Fibroblast of skin of back (primary cell): ENCODE results near the gene HMGXB3.
"Not testable (repeated sequence)": the region's sequence is repeated elsewhere in the genome, so short reads cannot be mapped to it uniquely, and the experiment has no call there.

Experiments
- DNase-seq: peaks from one replicate; pipeline ENCODE4 v3.0.0-alpha.2; 2013

Gene HMGXB3

DNA sequence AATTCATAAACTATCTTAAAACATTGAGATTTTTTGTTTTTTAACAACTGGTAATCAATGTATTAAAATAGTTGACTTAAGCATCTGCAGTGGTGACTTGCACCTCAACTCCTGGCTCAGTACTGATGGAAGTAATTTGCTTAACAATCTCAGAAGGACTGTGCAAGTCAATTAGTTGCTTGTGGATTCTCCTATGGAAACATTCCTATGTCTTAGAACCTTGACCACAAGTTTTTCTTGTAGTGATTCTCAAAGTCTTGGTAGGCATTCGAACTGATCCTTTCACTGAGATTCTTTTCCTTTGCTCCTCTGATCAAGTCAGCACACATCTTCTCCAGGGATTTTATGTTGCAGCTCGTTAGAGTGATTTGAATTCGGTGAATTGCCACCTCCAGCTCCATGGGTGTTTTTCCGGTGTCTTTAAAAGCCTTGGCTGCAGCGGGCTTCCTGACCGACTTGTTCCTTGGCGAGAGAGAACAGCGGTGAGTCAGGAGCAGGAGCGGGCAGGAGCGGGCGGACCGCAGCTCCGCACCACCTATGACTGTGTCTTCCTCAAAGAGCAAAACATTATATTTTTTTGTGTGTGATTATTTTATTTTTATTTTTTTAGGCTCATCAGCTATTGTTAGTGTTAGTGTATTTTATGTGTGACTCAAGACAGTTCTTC lies 21.1 kb downstream of the HMGXB3 start:
- peak; percentile 54 for DNase-seq

DNA sequence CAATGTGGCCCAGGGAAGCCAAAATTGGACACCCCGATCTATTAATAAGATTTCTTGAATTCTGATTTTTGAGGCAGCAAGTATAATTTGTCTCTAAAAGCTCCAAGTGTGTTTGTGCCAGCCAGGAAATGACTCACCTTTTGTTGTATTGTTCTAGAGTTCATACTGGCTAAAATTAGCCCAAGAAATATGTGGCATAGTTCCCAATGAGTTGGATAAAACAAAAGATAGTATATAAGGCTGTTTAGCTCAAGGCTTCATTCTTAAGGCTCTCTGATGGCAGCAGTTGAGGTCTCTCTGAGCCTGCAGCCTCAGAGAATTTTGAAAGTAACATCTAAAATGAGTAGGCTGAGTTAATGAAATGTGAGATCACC lies 21.6 kb downstream of the HMGXB3 start:
- DNase-seq, result peak; percentile 92

DNA sequence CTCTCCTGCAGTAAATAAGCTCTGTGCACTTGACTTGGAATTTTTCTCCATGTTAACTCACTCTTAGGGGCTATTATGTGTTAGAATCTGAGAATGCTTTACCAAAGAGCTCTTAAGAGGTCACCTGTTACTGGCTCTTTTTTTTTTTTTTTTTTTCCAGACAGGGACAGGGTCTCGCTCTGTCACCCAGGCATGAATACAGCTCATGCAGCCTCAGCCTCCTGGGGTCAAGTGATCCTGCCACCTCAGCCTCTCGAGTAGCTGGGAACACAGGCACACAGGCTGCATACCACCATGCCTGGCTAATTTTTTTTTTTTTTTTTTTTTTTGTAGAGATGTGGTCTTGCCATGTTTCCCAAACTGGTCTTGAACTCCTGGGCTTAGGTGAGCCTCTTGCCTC lies 22.1 kb downstream of the HMGXB3 start:
- DNase-seq, result no peak

DNA sequence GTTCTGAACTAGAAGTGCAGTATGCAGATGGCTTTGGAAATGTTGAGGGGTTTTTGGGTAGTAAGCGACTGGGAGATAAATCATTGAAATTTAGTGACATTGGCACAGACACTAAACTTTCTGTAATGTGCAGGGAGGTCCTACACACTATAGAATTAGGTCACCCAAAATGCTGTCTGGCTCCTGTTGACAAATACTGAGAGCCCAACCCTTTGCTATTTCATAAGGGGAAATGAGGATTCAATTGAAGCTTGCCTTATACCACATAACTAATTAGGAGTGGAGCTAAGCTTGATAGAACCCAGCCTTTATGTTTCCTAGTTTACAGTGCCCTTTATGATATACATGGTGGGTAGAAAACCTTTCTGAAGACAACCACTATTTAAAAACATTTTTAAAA lies 22.6 kb downstream of the HMGXB3 start:
- DNase-seq, result no peak

DNA sequence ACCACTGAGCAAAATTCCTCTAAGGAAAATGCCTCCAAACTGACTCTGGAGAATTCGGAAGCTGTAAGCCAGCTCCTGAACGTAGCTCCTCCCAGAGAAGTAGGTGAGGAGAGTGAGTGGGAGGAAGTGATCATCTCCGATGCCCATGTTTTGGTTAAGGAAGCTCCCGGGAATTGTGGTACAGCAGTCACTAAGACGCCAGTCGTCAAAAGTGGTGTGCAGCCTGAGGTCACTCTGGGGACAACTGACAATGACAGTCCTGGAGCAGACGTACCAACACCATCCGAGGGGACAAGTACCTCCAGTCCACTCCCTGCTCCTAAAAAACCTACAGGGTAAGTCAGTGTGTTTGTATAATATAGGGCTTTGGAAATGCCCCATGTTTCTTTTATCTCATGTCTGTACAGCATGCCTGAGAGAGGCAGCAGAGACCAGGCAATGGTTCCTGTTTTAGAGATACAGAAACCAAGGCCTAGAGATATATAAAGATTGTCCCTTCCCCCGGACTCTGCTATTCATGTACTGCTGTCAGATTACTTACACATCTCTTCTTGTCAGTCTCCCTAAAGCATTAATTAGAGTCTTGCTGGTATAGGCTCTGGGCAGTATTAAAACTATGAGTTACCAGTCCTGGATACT lies 23.9 kb downstream of the HMGXB3 start:
- DNase-seq, result peak; percentile 38

DNA sequence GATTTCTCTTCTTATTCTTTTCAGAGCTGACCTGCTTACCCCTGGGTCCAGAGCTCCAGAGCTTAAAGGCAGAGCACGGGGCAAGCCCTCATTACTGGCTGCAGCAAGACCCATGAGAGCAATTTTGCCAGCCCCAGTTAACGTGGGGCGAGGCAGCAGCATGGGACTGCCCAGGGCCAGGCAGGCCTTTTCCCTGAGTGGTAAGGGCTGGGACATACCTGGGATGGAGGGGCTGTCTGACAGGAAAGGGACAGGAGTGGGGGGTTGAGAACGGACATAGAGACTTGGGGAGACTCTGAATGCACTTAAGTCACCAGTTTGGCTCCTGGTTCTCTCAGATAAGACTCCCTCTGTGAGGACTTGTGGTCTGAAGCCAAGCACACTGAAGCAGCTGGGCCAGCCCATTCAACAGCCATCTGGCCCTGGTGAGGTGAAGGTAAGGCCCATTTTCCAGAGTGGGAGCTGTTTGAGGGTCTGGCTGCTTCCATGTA lies 26.2 kb downstream of the HMGXB3 start:
- no peak for DNase-seq

DNA sequence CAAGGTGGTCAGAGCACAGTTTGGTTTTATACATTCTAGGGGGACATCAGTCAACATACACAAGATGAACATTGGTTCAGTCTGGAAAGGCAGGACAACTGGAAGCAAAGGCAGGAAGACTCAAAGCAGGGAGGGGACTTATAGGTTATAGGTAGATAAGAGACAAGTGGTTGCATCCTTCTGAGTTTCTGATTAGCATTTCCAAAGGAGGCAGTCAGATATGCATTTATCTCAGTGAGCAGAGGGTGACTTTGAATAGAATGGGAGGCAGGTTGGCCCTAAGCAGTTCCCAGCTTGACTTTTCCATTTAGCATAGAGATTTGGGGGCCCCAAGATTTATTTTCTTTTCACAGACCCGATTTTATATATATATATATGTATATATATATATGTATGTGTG lies 27.5 kb downstream of the HMGXB3 start:
- not testable (repeated sequence) for DNase-seq

DNA sequence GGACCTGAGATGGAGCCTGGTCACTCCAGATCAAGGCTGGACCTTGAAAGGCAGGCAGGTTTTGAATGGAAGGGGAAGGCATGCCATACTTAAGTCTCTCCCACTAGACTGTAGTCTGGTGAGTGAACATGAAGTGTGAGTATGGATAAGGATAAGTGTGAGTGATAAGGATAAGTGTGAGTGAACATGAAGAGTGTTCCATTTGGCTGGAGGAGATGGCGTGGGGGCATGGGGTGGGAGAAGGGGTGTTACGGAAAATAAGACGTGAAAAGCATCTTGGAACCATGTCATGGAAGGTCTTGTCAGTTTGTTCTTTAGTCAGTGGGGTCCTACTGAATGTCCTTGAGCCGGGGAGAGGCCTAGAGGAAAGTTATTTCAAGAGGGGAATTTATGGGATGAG lies 32.8 kb downstream of the HMGXB3 start:
- DNase-seq, result no peak

DNA sequence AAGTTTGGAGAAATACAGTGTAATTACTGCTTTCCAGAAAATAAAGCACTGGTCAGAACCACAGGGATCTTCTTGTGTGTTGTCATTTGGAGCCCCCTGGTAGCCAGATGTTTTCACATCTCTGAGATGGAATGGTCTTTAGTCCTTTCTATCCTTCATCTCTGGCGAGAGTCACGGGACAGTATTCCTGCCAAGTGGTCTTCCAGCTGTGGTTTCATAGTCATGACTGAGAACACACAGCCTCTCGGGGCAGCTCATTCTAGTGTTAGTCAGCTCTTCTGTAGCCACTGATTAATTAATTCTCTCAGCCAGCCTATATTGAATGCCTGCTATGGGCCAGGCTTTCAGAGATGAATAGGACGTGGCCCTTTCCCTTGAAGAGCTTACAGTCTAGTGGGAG lies 34.1 kb downstream of the HMGXB3 start:
- peak; percentile 75 for DNase-seq

DNA sequence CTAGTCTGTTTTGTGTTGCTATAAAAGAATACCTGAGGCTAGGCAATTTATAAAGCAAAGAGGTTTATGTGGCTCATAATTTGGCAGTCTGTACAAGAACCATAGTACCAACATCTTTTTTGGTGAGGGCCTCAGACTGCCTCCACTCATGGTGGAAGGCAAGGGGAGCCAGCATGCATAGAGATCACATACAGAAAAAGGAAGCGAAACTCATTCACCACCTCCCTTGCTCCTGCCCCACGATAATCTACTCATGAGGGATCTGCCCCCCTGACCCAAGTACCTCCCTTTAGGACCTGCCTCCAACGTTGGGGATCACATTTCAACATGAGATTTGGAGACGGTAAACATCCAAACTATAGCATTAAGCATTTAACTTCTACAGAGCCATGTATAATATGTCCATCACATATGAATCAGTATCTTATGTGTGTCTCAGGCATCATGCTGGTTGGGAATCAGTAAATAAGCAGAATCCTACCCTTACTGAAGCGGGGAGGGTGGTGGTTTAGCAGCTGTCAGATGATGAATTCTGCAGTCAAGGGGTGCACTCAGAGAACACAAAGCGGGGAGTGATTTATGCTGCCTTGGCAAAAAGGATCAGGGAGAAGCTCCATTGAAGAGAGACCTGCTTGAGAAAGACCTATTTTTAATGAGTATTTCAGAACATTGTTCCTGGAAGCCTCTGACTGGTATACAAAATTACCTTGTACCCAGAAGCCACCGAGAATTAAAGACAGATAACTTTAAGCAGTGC lies 34.8 kb downstream of the HMGXB3 start:
- no peak for DNase-seq

DNA sequence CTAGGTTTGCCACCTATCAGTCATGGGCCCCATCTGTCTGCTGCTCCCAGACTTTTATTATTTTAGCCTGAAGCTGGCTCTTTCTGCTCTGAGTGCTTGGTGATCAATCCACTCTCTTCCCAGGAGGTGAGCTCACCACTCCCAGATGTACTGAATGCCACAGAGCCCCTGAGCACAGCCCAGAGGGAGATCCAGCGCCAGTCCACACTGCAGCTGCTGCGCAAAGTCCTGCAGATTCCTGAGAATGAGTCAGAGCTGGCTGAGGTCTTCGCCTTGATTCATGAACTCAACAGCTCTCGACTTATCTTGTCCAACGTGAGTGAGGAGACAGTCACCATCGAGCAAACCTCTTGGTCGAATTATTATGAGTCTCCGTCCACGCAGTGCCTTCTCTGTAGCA lies 36.0 kb downstream of the HMGXB3 start:
- DNase-seq, result peak; percentile 98

DNA sequence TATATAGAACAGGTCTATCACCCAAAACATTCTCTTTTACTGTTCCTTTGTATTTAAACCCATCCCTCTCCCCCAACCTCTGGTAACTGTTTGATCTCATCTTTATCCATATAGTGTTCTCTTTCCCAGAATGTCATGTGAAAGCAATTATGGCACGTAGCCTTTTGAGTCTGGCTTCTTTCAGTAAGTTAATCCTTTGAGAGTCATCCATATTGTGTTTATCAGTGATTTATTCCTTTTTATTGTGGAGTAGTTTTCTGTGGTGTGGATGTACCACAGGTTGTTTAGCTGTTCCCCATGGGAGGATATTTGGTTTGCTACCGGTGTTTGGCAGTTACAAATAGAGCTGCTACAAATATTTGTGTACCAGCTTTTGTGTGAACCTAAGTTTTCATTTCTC lies 38.0 kb downstream of the HMGXB3 start:
- no peak for DNase-seq

DNA sequence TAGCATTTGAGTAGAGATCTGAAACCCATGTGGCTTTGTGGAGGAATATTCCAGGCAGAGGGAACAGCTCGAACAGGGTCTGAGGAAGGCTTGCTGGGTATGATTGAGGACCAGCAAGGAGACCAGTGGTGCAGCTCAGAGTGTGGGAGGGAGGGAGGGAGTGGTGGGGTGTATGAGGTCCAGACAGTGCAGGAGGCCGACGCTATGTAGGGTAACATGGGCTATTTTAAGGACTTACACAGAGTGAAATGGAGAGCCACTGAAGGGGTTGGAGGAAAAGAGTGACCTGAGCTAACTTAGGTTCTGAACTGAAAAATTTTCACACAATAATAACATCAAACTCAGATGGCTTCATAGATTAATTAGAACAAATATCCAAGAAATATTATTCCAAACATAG lies 41.9 kb downstream of the HMGXB3 start:
- no peak for DNase-seq

DNA sequence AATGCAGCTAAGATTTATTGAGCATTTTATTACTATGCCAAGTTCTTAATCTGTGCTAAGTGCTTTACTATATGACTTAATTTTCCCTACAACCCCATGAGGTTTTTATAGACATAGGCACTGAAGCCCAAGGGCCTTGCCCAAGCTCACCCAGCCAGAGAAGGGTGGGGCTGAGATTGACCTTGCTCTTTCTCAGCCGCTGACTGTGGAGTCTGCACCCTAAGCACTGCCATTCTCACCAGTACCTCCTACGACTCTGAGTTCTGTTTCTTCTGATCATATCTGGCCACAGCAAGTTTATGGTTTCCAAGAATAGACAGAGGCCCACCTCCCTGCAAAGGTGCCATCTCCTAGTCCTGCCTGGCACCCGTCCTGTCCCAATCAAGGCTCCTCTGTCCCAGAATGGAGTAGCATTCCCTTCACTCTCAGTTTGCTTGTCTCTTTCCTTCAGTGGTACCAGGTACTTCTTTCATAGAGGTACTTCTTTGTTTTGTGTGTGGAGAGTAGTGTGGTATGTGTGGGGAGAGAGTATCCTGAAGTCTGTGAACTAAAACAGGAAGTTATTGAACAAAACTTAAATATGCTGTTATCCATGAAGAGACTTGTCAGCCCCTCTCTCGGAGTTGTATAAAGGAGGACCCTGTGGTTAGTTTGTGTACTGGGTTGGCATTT lies 43.3 kb downstream of the HMGXB3 start:
- DNase-seq, result peak; percentile 77

DNA sequence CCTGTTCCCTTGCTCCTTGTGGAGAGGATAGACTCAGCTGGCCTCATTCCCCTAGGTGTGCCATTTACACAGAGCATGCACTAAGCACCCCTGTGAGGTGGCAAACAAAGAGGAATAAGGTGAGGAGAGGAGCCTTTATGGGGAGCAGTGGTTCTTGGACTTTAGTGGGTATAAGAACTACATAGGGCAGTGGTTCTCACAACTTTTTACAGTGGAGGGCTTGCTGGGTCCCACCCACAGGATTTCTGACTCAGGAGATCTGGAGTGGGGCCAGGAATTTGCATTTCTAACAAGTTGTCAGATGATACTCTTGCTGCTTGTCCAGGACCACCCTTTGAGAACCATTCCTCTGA lies 43.8 kb downstream of the HMGXB3 start:
- DNase-seq, result peak; percentile 84

DNA sequence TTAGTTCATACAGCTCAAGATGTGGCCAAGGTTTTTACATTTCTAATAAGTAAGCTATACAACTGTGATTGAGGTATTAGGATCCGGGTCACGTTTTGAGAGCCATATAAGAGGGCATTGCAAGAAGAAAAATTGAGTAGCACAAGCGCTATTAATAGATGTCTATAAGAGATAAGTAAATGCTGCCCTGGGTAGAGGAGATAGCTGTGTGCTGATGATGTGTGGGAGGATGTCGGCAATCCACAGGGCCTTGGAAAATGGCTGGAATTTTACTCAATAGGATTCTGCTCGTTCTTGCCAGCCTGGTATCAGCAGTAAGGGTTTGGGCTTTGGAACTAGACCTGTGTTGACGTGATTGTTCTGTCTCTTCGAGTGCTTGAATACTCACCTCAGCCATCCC lies 44.2 kb downstream of the HMGXB3 start:
- DNase-seq, result no peak

DNA sequence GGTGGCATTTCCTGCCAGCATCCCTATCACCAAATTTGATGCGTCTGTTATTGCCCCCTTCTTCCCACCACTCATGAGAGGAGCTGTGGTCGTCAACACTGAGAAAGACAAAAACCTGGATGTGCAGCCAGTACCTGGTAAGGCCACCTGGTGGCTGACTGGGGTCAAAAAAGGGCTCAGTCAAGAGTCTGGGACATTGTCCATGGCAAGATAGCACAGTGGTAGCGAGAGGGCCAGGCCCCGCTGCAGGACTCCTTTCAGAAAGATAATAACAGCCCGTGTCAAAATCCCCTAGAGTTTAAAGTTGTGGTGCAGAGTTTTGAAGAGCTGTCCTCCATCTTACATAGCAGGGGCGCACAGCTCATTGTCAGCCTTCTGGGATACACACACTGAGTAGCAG lies 45.0 kb downstream of the HMGXB3 start:
- DNase-seq, result no peak

DNA sequence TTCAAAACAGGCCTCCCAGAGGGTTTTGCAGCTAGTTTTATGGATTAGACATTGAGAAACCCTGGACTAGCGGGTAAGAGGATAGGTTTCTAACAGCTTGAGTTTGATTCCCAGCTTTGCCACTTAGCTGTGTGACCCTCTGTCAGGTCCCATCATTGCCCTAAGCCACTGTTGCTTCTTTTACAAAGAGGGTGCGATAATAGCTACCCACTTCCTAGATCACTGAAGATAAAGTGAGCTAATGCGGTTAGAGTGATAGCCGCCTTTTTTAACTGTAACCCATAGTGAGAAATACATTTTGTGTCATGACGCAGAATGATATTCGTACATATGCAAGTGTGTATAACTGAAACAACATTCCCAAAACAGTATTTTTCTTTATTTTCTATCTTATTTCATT lies 45.5 kb downstream of the HMGXB3 start:
- no peak for DNase-seq

DNA sequence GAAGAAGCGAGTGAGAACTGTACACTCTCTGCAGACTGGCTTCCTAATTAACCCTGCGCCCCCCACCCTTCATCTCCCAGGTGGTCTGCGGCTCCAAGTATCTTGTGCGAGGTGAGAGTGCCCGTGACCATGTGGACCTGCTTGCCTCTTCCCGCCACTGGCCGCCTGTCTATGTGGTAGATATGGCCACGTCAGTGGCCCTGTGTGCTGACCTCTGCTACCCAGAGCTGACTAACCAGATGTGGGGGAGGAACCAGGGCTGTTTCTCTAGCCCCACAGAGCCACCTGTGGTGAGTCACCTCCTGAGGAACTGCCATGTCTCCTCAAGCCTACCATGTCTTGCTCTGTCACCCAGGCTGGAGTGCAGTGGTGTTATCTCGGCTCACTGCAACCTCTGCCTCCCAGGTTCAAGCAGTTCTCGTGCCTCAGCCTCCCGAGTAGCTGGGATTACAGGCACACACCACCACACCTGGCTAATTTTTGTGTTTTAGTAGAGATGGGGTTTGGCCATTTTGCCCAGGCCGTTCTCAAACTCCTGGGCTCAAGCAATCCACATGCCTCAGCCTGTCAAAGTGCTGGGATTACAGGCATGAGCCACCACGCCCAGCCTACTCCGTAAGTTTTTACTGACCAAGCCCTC lies 49.8 kb downstream of the HMGXB3 start:
- DNase-seq, result not testable (repeated sequence)

DNA sequence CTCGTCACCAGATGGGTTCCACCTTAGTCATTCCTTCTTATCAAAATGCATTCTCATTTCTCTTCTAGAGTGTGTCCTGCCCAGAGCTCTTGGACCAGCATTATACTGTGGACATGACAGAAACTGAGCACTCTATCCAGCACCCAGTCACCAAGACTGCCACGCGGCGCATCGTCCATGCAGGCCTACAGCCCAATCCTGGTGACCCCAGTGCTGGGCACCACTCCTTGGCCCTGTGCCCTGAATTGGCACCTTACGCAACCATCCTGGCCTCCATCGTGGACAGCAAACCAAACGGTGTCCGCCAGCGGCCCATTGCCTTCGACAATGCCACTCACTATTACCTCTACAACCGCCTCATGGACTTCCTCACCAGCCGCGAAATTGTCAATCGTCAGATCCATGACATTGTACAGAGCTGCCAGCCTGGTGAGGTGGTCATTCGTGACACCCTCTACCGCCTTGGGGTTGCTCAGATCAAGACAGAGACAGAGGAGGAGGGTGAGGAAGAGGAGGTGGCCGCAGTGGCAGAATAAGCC lies 51.2 kb downstream of the HMGXB3 start:
- no peak for DNase-seq

DNA sequence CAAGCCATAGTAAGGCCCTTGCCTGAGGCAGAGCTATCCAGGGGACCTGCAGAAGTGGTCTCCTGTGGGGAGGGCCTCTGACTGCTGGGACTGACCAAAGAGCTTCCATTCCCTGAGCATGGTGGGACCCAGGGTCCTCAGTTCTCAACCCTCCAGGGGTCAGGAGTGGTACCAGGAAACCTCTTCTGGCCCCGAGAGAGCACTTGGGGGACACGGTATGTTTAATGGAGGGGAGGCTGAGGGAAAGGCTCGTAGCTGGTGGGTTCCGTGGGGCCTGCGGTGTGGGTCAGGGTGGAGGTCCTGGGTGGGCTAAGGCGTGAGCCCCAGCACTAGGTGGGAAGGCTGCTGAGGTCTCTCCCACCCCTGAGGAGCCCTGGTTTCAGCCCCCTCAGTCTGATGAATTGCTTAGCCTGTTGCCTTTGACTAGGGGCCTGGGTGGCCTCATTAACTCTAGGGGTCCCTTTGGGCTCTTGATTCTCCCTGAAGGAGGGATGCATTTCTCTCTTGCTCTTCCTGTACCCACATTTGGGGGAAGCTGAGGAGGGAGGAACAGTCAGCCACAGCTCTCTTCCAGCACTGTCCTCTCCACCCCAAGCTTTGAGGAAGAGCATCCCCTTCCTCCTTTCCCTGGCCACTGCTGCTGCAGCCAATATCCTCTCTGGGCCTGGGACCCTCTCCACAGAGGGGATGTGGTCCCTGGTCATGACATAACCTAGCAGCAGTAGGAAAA lies 51.9 kb downstream of the HMGXB3 start:
- no peak for DNase-seq
